GM12874 (cell line): ENCODE measurements around the gene WDR93.

Experiments used
- TF ChIP-seq, protein P1 (sequence below): IDR thresholded peaks from 2 replicates; pipeline ENCODE4 v1.5.1; 2011; ENCODE audit warnings: low read depth, mild to moderate bottlenecking, control low read depth, low read length, moderate library complexity; ENCODE audit not compliant: insufficient read depth

WDR93 gene

DNA sequence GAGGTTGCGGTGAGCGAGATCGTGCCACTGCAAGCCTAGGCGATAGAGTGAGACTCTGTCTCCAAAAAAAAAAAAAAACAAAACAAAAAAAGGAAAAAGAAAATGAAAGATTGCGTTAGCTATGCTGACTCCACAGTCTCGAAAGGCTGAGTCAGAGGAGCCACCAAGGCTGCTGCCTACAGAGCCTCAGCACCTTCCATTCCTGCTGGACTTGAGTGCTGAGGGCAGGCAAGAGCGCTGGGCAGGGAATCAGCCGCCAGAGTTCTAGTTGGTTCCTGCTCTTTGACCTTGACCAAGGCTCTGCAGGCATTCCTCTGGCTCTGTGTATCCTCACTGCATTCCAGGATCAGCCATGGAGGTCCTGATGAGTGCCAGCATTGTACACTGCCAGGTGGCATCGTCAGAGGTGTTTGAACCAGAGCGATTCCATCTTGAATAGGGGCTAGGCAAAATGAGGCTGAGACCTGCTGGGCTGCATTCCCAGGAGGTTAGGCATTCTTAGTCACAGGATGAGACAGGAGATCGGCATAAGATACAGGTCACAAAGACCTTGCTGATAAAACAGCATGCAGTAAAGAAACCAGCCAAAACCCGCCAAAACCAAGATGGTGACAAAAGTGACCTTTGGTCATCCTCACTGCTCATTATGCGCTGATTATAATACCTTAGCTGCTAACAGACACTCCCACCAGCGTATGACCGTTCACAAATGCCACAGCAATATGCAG, 91.4 kb downstream of the WDR93 start:
- TF ChIP-seq, protein P1, sequence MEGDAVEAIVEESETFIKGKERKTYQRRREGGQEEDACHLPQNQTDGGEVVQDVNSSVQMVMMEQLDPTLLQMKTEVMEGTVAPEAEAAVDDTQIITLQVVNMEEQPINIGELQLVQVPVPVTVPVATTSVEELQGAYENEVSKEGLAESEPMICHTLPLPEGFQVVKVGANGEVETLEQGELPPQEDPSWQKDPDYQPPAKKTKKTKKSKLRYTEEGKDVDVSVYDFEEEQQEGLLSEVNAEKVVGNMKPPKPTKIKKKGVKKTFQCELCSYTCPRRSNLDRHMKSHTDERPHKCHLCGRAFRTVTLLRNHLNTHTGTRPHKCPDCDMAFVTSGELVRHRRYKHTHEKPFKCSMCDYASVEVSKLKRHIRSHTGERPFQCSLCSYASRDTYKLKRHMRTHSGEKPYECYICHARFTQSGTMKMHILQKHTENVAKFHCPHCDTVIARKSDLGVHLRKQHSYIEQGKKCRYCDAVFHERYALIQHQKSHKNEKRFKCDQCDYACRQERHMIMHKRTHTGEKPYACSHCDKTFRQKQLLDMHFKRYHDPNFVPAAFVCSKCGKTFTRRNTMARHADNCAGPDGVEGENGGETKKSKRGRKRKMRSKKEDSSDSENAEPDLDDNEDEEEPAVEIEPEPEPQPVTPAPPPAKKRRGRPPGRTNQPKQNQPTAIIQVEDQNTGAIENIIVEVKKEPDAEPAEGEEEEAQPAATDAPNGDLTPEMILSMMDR = no peak

DNA sequence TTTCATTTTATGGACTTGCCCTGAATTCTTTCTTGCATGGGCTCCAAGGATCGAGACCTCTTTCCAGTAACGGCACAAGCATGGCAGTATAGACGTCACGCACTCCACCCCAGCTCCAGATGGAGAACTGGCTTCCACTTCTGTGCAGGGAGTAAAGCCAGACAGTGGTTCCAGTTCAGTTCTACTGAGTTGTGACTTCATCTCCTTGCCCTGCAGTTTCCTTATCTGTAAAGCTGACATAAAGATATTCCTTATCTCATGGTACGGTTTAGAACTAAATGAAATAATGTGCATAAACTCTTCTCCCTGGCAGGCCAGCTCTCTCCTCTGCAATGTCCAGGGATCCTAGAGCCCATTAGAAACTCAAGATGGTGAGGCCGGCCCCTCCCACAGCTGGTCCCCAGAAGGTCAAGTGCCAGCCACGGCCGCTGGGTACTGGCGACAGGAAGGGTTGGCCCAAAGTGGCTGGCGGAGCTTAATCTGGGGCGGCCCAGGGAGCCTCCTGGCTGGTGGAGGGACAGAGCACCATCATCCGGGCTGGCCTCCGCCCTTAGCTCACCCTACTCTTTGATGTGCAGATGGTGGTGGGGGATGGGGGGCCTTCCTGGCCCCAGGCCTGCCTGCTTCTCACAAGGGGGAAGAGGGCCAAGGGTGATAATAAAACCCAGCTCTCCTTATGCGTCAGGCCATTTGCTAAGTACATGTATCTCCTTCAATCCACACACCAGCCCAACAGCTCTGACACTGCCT, 92.7 kb downstream of the WDR93 start:
- TF ChIP-seq, protein P1 = no peak

DNA sequence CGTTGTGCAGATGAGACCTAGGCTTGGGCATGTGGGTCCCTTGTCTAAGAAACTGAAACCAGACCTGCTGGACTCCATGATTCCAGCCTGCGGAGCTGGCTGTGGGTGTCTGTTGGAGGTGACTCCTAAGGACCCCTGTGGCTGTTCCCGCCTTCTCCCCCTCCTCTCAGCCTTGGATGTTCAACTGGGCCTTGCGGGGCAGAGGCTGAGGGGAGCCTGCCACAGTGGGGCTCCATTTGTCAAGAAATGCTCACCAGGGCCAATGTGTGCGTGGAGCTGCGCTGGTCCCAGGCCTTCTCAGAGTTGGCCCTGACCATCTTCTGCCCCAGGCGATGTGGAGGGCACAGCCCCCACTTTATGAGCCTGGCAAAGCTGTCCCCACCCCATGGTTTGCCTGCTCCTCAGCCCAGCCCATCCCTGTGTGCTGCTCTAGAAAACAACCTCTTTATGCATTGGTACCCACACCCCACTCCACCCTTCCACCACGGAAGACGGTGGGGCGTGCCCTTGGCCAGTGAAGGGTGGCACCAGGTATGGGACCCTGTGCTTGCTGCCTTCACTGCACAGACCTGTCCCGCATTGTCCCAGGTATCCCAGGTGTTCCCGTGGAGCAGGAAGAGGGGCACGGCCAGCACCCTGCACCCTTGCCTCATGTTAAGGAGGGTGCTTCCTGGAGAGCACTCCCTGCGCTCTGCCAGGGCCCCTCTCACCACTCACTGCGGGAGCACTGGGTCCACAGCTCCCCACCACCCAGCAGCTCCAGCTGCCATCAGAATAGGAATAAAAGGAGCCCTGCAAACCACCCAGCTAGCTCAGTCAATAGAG, 93.5 kb downstream of the WDR93 start:
- TF ChIP-seq, protein P1 = no peak

DNA sequence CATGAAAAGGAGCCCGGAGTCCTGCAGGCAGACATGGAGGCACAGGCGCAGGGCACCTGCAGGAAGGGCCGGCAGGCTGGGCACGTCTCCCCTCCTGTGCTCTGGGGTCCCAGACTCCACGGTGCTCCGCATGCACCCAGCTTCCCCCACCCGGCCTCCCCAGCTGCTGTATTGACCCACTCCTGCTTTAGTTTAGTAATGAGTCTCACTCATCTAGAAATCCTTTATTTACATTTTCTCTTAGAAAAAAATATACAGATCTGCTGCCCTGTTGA, 94.0 kb downstream of the WDR93 start:
- TF ChIP-seq, protein P1 = no peak

DNA sequence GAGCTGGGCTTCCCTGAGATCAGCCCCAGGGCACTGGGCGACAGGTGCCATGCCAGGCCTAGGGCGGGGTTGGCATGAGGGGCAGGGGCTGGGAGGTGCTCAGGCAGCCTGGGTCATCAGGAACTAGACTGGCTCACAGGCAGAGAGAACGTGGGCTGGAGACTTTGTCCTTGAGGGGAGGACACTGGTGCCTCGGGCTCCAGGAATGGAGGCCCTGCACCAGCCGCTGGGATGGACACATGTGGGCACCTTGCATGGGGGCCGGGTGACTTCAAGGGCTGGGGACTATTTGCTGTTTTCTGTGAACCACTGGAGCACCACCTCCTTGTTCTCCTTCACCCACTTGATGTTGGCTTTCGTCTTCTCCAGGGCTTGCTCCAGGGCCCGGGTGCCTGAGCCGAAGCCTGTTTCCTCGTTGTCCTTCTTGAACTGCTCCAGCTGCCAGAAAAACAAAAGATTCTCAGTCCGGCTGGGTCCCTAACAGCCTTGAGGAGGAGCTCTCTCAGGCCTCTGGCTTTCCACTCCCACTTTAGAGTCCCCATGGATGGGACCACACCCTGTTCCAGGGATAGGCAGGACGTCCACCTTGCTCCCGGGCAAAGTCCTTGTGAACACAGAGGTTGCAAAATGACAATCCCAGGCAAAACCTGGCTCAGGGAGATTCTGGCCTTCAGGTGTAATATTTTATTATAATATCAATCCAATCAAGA, 94.6 kb downstream of the WDR93 start:
- TF ChIP-seq, protein P1 = no peak

DNA sequence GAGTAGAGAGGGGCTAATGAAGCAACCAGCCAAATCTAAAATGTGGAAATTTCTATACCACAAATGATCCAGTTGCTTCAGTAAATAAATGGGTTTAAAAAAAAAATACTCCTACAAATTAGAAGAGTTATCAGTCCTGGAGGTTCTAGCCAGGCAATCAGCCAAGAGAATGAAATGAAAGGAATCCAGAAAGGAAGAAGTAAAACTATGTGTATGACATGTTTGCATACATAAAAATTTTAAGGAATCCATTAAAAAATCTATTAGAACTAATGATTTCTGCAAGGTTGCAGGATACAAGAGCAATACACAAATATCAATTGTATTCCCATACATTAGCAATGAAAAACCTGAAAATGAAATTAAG, 95.1 kb downstream of the WDR93 start:
- TF ChIP-seq, protein P1 = no peak

DNA sequence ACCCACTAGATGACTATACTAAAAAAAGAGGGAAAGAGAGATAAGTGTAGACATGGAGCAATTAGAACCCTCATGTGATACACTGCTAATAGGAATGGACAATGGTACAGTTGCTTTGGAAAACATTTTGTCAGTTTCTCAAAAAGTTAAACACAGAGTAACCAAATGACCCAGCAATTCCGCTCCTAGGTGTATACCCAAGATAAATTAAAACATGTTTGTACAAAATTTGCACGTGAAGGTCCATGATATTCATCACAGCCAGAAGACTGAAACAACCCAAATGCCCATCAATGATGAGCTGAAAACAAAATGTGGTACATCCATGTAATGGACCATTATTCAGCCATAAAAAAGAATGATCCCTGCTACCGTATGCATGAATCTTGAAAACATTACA, 97.3 kb downstream of the WDR93 start:
- TF ChIP-seq, protein P1 = no peak
